Activated T-cell treated with anti-CD3 and anti-CD28 coated beads for 1 hour (primary cell): ENCODE results near the gene CABP2.
"Not testable (repeated sequence)": the region's sequence is repeated elsewhere in the genome, so short reads cannot be mapped to it uniquely, and the experiment has no call there.

Source experiments
- DNase-seq: peaks from one replicate; pipeline ENCODE4 v3.0.0-alpha.2; 2020; ENCODE audit warnings: low read depth

The CABP2 gene

GRCh38 chr11:67522844-67523555 lies at the start of gene CABP2:
TSS of gene CABP2 (minus strand) at chr11:67523446. CDS start at chr11:67523326, 120 bp downstream.
- no peak for DNase-seq

- DNase-seq, result no peak
Observed at GRCh38 chr11:67572747-67573419, 49.6 kb upstream of the CABP2 start.

GRCh38 chr11:67572305-67572704 lies 49.1 kb upstream of the CABP2 start:
- no peak for DNase-seq

- no peak for DNase-seq
Observed at GRCh38 chr11:67571443-67571842, 48.2 kb upstream of the CABP2 start.

DNA sequence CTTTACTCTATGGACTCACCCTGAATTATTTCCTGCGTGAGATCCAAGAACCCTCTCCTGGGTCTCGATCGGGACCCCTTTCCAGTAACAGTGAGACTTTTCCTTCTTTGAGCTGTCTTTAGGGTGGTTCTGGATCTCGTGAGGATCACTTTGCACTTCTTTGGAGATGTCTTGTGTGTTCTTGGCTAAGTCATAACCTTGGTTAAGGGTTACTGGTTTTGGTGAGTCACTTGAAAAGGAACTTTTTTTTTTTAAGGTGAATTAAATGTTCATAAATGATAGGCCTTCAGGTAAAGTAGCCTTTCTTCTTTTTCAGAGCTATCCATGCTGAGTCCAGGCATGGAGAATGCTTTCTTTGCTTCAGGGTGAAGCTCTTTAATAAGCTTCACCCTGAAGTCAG lies 41.0 kb upstream of the CABP2 start:
- no peak for DNase-seq

GRCh38 chr11:67563705-67564114 lies 40.5 kb upstream of the CABP2 start:
- DNase-seq, result not testable (repeated sequence)

GRCh38 chr11:67562963-67563704 lies 39.9 kb upstream of the CABP2 start:
- DNase-seq, result no peak

GRCh38 chr11:67561971-67562619 lies 38.8 kb upstream of the CABP2 start:
- no peak for DNase-seq

DNA sequence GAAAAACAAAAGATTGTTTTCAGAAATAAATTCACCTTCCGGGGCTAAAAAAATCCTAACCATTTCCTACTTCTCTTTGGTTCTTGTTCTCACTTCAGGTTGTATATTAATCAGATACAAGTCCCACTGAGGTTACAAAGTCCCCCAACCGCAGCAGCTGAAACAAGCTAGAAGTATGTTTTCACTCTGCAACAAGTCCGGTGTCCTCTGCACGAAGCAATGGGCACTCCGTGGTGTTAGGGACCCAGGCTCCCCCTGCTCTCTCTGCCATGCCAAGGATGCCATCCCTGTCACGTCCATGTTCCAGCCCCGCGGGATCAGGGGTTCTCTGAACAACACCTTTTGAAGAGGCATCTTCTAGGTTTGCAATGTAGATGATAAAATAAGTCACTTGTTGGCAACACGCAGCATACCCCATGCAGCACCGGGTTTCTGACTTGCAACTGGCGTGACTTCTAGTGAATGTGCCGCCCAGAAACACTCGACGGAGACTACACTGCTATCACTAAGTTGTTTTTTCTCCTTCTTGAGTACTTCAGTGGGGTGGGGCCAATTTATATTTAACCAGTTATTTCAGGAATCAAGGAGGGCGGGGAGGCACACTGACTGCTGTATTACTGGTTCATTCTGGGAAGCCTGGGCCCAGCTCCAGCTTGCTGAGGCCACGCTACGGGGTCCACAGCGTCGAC lies 35.0 kb upstream of the CABP2 start:
- DNase-seq, result no peak

- DNase-seq, result no peak
Observed at GRCh38 chr11:67556244-67556643, 33.0 kb upstream of the CABP2 start.

DNA sequence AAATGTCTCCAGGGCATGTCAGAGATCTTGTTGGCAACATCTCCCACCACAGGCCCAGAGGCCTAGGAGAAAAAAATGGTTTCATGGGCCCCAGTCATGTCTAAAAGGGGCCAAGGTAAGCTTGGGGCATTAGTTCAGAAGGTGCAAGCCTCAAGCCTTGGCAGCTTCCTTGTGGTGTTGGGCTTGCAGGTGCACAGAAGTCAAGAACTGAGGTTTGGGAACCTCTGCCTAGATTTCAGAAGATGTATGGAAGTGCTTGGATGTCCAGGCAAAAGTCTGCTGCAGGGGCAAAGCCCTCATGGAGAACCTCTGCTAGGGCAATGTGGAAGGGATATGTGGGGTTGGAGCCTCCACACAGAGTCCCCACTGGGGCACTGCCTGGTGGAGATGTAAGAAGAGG lies 28.5 kb upstream of the CABP2 start:
- not testable (repeated sequence) for DNase-seq

DNA sequence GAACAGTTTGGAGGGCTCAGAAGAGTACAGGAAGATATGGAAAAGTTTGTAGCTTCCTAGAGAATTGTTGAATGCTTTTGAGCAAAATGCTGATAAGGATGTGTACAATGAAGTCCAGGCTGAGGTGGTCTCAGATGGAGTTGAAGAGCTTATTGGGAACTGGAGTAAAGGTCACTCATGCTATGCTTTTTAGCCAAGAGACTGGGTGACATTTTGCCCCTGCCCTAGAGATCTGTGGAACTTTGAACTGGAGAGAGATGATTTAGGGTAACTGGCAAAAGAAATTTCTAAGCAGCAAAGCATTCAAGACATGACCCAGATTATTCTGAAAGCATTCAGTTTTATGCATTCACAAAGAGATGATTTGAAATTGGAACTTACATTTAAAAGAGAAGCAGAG lies 27.9 kb upstream of the CABP2 start:
- no peak for DNase-seq

DNA sequence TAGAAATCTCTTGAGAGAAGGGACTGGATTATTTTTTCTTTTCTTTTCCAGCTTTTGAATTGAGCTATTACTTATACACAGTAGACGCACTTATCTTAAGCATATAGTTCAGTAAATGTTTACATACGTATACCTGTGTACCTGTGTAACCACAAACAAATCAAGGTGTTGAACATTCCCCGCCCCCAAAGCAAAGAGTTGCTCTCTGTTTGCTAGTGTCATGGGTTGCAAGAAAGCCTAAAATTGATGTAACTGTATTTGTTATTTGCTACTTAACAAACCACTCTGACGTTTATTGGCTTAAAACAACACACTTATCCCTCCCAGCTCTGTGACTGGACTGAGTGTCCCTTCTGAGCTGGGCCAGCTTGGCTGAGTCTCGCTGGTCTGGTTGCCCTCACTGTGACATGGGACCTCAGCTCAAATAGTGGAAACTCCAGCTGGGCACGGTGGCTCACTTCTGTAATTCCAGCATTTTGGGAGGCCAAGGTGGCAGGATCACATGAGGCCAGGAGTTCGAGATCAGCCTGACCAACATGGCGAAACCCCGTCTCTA lies 25.4 kb upstream of the CABP2 start:
- no peak for DNase-seq

DNA sequence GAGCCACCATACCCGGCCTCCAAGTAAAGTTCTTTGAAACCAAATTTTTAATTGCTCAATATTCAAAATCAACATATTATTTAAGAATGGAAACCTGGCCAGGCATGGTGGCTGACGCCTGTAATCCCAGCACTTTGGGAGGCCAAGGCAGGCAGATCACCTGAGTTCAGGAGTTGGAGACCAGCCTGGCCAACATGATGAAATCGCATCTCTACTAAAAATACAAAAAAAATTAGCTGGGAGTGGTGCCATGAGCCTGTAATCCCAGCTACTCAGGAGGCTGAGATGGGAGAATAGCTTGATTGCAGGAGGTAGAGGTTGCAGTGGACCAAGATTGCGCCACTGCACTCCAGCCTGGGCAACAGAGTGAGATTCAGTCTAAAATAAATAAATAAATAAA lies 24.9 kb upstream of the CABP2 start:
- DNase-seq, result not testable (repeated sequence)

DNA sequence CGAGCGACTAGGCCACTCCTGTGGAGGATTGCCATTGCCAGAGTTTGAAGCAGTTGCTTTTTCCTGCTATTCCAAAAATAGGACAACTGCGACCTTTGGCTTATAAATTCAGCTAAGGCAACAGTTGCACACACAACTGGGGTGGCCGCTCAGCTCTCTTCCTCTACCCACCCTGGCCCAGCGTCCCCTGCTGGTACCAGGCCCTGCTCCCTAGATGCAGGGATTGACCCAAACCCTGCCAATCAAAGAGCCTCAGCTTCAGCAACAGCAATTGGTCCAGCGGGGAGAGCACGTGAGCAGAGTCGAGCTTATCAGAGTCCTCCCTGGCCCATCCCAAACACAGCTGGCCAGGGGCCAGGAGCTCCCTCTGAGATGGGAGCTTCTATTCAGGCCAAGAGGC lies 22.0 kb upstream of the CABP2 start:
- no peak for DNase-seq

GRCh38 chr11:67544616-67545242 lies 21.5 kb upstream of the CABP2 start:
- no peak for DNase-seq

DNA sequence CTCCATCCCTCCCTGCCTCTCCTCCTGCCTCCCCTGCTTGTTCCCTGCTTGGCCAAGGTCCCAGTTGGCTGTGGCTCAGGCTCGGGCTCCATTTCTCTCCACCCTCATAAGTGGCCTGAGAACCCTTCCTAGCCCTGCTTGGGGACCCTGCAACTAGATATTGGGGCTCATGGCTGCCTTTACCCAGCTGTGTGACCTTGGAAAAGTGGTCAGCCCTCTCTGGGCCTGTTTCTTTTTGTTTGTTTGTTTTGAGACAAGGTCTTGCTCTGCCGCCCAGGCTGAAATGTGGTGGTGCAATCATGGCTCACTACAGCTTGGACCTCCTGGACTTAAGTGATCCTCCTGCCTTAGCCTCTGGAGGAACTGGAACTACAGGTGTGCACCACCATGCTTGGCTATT lies 20.3 kb upstream of the CABP2 start:
- no peak for DNase-seq

GRCh38 chr11:67542971-67543370 lies 19.7 kb upstream of the CABP2 start:
- no peak for DNase-seq

DNA sequence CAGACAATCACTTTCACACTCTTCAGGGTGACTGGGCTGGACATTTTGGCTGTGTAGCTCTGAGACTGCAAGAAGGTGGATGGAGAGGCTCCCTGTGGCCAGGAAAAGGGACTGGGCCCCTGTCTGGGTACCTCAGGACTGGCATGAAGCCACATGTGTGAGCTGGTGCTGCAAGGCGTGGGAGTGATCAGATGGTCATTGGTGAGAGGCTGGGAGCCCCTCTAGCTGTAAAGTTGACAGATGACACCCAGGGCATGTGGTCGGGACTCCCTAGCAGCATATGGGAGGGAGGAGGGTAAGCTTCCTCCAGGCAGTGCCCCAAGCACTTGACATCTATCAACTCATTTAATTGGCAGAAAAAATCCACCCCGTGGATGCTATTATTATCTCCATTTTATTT lies 18.9 kb upstream of the CABP2 start:
- DNase-seq, result no peak

- DNase-seq, result no peak
Observed at GRCh38 chr11:67541198-67541597, 18.0 kb upstream of the CABP2 start.

DNA sequence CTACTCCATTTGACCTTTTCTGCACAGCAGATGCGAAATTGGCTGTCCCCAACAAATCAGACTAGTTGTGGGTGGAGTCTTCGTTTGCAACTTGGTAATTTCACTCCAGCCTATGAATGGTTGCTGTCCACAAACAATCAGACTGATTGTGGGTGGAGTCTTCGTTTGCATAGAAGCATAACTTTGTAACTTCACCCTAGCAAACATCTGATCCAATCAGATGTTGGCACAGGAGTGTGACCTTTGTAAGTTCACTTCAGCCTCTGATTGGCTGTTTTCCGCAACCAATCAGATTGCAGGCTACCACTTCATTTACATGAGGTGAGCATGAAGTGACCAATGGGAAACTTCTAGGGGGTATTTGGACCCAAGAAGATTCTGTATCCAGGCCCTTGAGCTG lies 16.3 kb upstream of the CABP2 start:
- DNase-seq, result no peak
